HCEC 1CT (cell line): ENCODE measurements around the gene ARHGAP24.
"Not testable (repeated sequence)": the region's sequence is repeated elsewhere in the genome, so short reads cannot be mapped to it uniquely, and the experiment has no call there.

ENCODE experiments used
- DNase-seq: peaks from one replicate; pipeline ENCODE4 v3.0.0-alpha.2; 2017

Gene ARHGAP24

GRCh38 chr4:85784348-85784747, 309.4 kb downstream of the ARHGAP24 start:
- no peak for DNase-seq

GRCh38 chr4:85784947-85785346, 310.0 kb downstream of the ARHGAP24 start:
- no peak for DNase-seq

GRCh38 chr4:85787133-85787532, 312.2 kb downstream of the ARHGAP24 start:
- peak; percentile 78 for DNase-seq

GRCh38 chr4:85788604-85789003, 313.7 kb downstream of the ARHGAP24 start:
- DNase-seq, result no peak

- DNase-seq, result no peak
Observed at GRCh38 chr4:85789241-85789640, 314.3 kb downstream of the ARHGAP24 start.

GRCh38 chr4:85790582-85790981, 315.6 kb downstream of the ARHGAP24 start:
- no peak for DNase-seq

GRCh38 chr4:85792376-85793232, 317.7 kb downstream of the ARHGAP24 start:
- DNase-seq, result no peak

- DNase-seq, result no peak
Observed at GRCh38 chr4:85793233-85793585, 318.3 kb downstream of the ARHGAP24 start.

- no peak for DNase-seq
Observed at GRCh38 chr4:85798012-85798770, 323.2 kb downstream of the ARHGAP24 start.

- DNase-seq, result no peak
Observed at GRCh38 chr4:85803856-85804255, 328.9 kb downstream of the ARHGAP24 start.

GRCh38 chr4:85805891-85806290, 330.9 kb downstream of the ARHGAP24 start:
- DNase-seq, result no peak

GRCh38 chr4:85806334-85806733, 331.4 kb downstream of the ARHGAP24 start:
- DNase-seq, result no peak

GRCh38 chr4:85807247-85807950, 332.4 kb downstream of the ARHGAP24 start:
- no peak for DNase-seq

GRCh38 chr4:85808104-85808503, 333.2 kb downstream of the ARHGAP24 start:
- DNase-seq, result no peak

GRCh38 chr4:85808864-85809263, 333.9 kb downstream of the ARHGAP24 start:
- no peak for DNase-seq

- no peak for DNase-seq
Observed at GRCh38 chr4:85812776-85813175, 337.8 kb downstream of the ARHGAP24 start.

GRCh38 chr4:85815796-85816459, 341.0 kb downstream of the ARHGAP24 start:
- DNase-seq, result no peak

- no peak for DNase-seq
Observed at GRCh38 chr4:85818700-85819099, 343.8 kb downstream of the ARHGAP24 start.

GRCh38 chr4:85820101-85820500, 345.2 kb downstream of the ARHGAP24 start:
- not testable (repeated sequence) for DNase-seq

- DNase-seq, result no peak
Observed at GRCh38 chr4:85821688-85822455, 346.9 kb downstream of the ARHGAP24 start.

- DNase-seq, result peak; percentile 53
Observed at GRCh38 chr4:85823295-85823694, 348.3 kb downstream of the ARHGAP24 start.
